ENCODE measurements around the gene CD96. TPM values are rescaled to one million over a fixed set of nuclear protein-coding genes. Genes with fewer than 3 reads are reported as not detected.

CD96 gene
- total and polyA plus RNA-seq, 2 experiments from 2014 or later, result 0.91 TPM; not detected in 1

GRCh38 chr3:111584744-111585143 is 42.7 kb downstream of the CD96 start:
- H3K79me2 ChIP-seq (replicated peaks; ENCODE audit: insufficient read depth), result no peaks in the 10 kb centered on the region
- no peaks in the 10 kb centered on the region for H3F3A ChIP-seq (replicated peaks; ENCODE audit: low read depth)
- Mint-ChIP-seq H3K4me3 (no peak overlapping the region), H3K36me3 (ENCODE audit: low read depth) (peaks cover 9% of the 10 kb centered on the region; the same call in 2 of the 3 replicates), H3K9me3 (peaks cover 31% of the 10 kb centered on the region), H3K27me3 (ENCODE audit: insufficient read depth, low read depth, poor library complexity) (no peaks in the 10 kb centered on the region), H3K4me1 (no peaks in the 10 kb centered on the region; the same call in 2 of the 3 replicates), H3K27ac (no peak overlapping the region)
- DNase-seq (ENCODE audit: low spot score) (no peak), ATAC-seq (no peak)
- H3K4me2 ChIP-seq, result no peak overlapping the region
- H3K4me3 ChIP-seq, result no peak overlapping the region
- no peaks in the 10 kb centered on the region for H4K20me1 ChIP-seq (replicated peaks; ENCODE audit: insufficient read depth)
- no peaks in the 10 kb centered on the region for H3K27me3 ChIP-seq (ENCODE audit: insufficient read depth)
- no peak for TF ChIP-seq JUNB (IDR thresholded peaks at IDR 0.05; ENCODE audit: unreplicated experiment)
- no peak for TF ChIP-seq ZNF331 (CRISPR knock-in tag; IDR thresholded peaks at IDR 0.05; ENCODE audit: low read depth)
- no peak for TF ChIP-seq POLR2AphosphoS5 (IDR thresholded peaks at IDR 0.05; ENCODE audit: low read depth)
- TF ChIP-seq, protein P1, sequence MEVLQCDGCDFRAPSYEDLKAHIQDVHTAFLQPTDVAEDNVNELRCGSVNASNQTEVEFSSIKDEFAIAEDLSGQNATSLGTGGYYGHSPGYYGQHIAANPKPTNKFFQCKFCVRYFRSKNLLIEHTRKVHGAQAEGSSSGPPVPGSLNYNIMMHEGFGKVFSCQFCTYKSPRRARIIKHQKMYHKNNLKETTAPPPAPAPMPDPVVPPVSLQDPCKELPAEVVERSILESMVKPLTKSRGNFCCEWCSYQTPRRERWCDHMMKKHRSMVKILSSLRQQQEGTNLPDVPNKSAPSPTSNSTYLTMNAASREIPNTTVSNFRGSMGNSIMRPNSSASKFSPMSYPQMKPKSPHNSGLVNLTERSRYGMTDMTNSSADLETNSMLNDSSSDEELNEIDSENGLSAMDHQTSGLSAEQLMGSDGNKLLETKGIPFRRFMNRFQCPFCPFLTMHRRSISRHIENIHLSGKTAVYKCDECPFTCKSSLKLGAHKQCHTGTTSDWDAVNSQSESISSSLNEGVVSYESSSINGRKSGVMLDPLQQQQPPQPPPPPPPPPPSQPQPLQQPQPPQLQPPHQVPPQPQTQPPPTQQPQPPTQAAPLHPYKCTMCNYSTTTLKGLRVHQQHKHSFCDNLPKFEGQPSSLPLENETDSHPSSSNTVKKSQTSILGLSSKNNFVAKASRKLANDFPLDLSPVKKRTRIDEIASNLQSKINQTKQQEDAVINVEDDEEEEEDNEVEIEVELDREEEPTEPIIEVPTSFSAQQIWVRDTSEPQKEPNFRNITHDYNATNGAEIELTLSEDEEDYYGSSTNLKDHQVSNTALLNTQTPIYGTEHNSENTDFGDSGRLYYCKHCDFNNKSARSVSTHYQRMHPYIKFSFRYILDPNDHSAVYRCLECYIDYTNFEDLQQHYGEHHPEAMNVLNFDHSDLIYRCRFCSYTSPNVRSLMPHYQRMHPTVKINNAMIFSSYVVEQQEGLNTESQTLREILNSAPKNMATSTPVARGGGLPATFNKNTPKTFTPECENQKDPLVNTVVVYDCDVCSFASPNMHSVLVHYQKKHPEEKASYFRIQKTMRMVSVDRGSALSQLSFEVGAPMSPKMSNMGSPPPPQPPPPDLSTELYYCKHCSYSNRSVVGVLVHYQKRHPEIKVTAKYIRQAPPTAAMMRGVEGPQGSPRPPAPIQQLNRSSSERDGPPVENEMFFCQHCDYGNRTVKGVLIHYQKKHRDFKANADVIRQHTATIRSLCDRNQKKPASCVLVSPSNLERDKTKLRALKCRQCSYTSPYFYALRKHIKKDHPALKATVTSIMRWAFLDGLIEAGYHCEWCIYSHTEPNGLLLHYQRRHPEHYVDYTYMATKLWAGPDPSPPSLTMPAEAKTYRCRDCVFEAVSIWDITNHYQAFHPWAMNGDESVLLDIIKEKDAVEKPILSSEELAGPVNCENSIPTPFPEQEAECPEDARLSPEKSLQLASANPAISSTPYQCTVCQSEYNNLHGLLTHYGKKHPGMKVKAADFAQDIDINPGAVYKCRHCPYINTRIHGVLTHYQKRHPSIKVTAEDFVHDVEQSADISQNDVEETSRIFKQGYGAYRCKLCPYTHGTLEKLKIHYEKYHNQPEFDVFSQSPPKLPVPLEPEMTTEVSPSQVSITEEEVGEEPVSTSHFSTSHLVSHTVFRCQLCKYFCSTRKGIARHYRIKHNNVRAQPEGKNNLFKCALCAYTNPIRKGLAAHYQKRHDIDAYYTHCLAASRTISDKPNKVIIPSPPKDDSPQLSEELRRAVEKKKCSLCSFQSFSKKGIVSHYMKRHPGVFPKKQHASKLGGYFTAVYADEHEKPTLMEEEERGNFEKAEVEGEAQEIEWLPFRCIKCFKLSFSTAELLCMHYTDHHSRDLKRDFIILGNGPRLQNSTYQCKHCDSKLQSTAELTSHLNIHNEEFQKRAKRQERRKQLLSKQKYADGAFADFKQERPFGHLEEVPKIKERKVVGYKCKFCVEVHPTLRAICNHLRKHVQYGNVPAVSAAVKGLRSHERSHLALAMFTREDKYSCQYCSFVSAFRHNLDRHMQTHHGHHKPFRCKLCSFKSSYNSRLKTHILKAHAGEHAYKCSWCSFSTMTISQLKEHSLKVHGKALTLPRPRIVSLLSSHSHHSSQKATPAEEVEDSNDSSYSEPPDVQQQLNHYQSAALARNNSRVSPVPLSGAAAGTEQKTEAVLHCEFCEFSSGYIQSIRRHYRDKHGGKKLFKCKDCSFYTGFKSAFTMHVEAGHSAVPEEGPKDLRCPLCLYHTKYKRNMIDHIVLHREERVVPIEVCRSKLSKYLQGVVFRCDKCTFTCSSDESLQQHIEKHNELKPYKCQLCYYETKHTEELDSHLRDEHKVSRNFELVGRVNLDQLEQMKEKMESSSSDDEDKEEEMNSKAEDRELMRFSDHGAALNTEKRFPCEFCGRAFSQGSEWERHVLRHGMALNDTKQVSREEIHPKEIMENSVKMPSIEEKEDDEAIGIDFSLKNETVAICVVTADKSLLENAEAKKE (CRISPR knock-in tag; IDR thresholded peaks at IDR 0.05), result no peak
- no peak for TF ChIP-seq STAT1 (IDR thresholded peaks at IDR 0.05; ENCODE audit: unreplicated experiment)
- no peak for TF ChIP-seq EZH2 (IDR thresholded peaks at IDR 0.05; ENCODE audit: low read depth, unreplicated experiment)
- no peak for TF ChIP-seq ETS1 (IDR thresholded peaks at IDR 0.05)
- TF ChIP-seq REST (IDR thresholded peaks at IDR 0.05; ENCODE audit: unreplicated experiment), result no peak
- no peak for TF ChIP-seq CREB1 (CRISPR knock-in tag; IDR thresholded peaks at IDR 0.05; ENCODE audit: low read depth)
- TF ChIP-seq EZH2phosphoT487 (IDR thresholded peaks at IDR 0.05; ENCODE audit: unreplicated experiment), result no peak
- TF ChIP-seq CTCF (conservative IDR thresholded peaks at IDR 0.05; ENCODE audit: low read depth in 2 of 2), result no peak
- no peak for TF ChIP-seq ZNF114 (CRISPR knock-in tag; IDR thresholded peaks at IDR 0.05)
- TF ChIP-seq NANOG (IDR thresholded peaks at IDR 0.05; ENCODE audit: borderline replicate concordance), result no peak
- H3K9me2 ChIP-seq (ENCODE audit: insufficient read depth), result peaks cover 7% of the 10 kb centered on the region; the same call in 1 of the 2 replicates
- H2AFZ ChIP-seq, result no peak overlapping the region
- H3K4me1 ChIP-seq (ENCODE audit: insufficient read depth), result no peaks in the 10 kb centered on the region
- H3K36me3 ChIP-seq (ENCODE audit: insufficient read depth), result no peaks in the 10 kb centered on the region
- H3K27ac ChIP-seq (ENCODE audit: low read depth), result no peak overlapping the region

Data from GM23338 (cell line).